GM19467 (cell line): Measurements from ENCODE around the gene ZMIZ2.
A peak's percentile ranks its signal among the peaks of the same experiment; 100 is the strongest.
"Not testable (repeated sequence)": the region's sequence is repeated elsewhere in the genome, so short reads cannot be mapped to it uniquely, and the experiment has no call there.

ENCODE experiments used
- ATAC-seq: cut with Tn5 transposase; IDR thresholded peaks from one replicate; pipeline ENCODE4 v1.9.1; 2021; ENCODE audit warnings: mild to moderate bottlenecking, moderate library complexity; ENCODE audit not compliant: unreplicated experiment

The ZMIZ2 gene

GRCh38 chr7:44748045-44748947 is at the start of gene ZMIZ2:
Gene ZMIZ2 (plus strand): TSS chr7:44748847. CDS start chr7:44756250, 7,403 bp downstream.
- ATAC-seq = peak; percentile 55

- not testable (repeated sequence) for ATAC-seq
Measured at GRCh38 chr7:44699598-44699997, 49.0 kb upstream of the ZMIZ2 start.

GRCh38 chr7:44700322-44700721 is 48.3 kb upstream of the ZMIZ2 start:
- ATAC-seq = no peak

GRCh38 chr7:44703391-44703790 is 45.3 kb upstream of the ZMIZ2 start:
- not testable (repeated sequence) for ATAC-seq

GRCh38 chr7:44703921-44704320 is 44.7 kb upstream of the ZMIZ2 start:
- no peak for ATAC-seq

- ATAC-seq = no peak
Measured at GRCh38 chr7:44705434-44705833, 43.2 kb upstream of the ZMIZ2 start.

- no peak for ATAC-seq
Measured at GRCh38 chr7:44706788-44707557, 41.7 kb upstream of the ZMIZ2 start.

- no peak for ATAC-seq
Measured at GRCh38 chr7:44707558-44708230, 41.0 kb upstream of the ZMIZ2 start.

- no peak for ATAC-seq
Measured at GRCh38 chr7:44709011-44709915, 39.4 kb upstream of the ZMIZ2 start.

GRCh38 chr7:44709945-44710596 is 38.6 kb upstream of the ZMIZ2 start:
- ATAC-seq = no peak

GRCh38 chr7:44711528-44711927 is 37.1 kb upstream of the ZMIZ2 start:
- no peak for ATAC-seq

GRCh38 chr7:44712012-44712411 is 36.6 kb upstream of the ZMIZ2 start:
- no peak for ATAC-seq

- ATAC-seq = no peak
Measured at GRCh38 chr7:44713141-44713540, 35.5 kb upstream of the ZMIZ2 start.

GRCh38 chr7:44713680-44714335 is 34.8 kb upstream of the ZMIZ2 start:
- no peak for ATAC-seq

- ATAC-seq = no peak
Measured at GRCh38 chr7:44716205-44716604, 32.4 kb upstream of the ZMIZ2 start.

- no peak for ATAC-seq
Measured at GRCh38 chr7:44720301-44720700, 28.3 kb upstream of the ZMIZ2 start.

- ATAC-seq = no peak
Measured at GRCh38 chr7:44724276-44724675, 24.4 kb upstream of the ZMIZ2 start.

GRCh38 chr7:44726250-44726649 is 22.4 kb upstream of the ZMIZ2 start:
- not testable (repeated sequence) for ATAC-seq
